Hepatocyte (in vitro differentiated cells): ENCODE data around the gene SCAMP5. TPM values are rescaled to one million over a fixed set of nuclear protein-coding genes. Genes with fewer than 3 reads are reported as not detected.

ENCODE experiments used
- DNase-seq: peaks from one replicate; pipeline ENCODE4 v3.0.0-alpha.2; 2016; ENCODE audit warnings: low spot score
- H2AFZ ChIP-seq: fragments of 200-600 bp; sonication (generic); 2 replicates; pipeline ENCODE4 v1.6.0; 2016; ENCODE audit warnings: antibody characterized with exemption, mild to moderate bottlenecking
- H3K27ac ChIP-seq: fragments of 200-600 bp; sonication (generic); 2 replicates; pipeline ENCODE4 v1.5.1; 2016; ENCODE audit warnings: mild to moderate bottlenecking
- H3K27me3 ChIP-seq: fragments of 200-600 bp; sonication (generic); 2 replicates; pipeline ENCODE4 v1.6.1; 2016
- H3K36me3 ChIP-seq: fragments of 200-600 bp; sonication (generic); replicated peaks from 2 replicates; pipeline ENCODE4 v1.5.1; 2016; ENCODE audit warnings: low read depth; ENCODE audit not compliant: insufficient read depth
- H3K4me1 ChIP-seq: fragments of 200-600 bp; sonication (generic); 2 replicates; pipeline ENCODE4 v1.5.1; 2016; ENCODE audit warnings: mild to moderate bottlenecking, moderate library complexity; ENCODE audit not compliant: insufficient read depth
- H3K4me2 ChIP-seq: fragments of 200-600 bp; sonication (generic); 2 replicates; pipeline ENCODE4 v1.6.0; 2016
- H3K4me3 ChIP-seq: fragments of 200-600 bp; sonication (generic); 2 replicates; pipeline ENCODE4 v1.5.1; 2016; ENCODE audit warnings: mild to moderate bottlenecking
- H3K79me2 ChIP-seq: fragments of 200-600 bp; sonication (generic); 2 replicates; pipeline ENCODE4 v1.6.0; 2017; ENCODE audit warnings: mild to moderate bottlenecking
- H3K9me2 ChIP-seq: fragments of 200-600 bp; sonication (generic); replicated peaks from 2 replicates; pipeline ENCODE4 v1.6.0; 2017; ENCODE audit warnings: mild to moderate bottlenecking; ENCODE audit not compliant: insufficient read depth
- H3K9me3 ChIP-seq: fragments of 200-600 bp; sonication (generic); 2 replicates; pipeline ENCODE4 v1.5.1; 2016; ENCODE audit warnings: low read depth, mild to moderate bottlenecking
- H4K20me1 ChIP-seq: fragments of 200-600 bp; sonication (generic); 2 replicates; pipeline ENCODE4 v1.6.0; 2016; ENCODE audit warnings: mild to moderate bottlenecking; ENCODE audit not compliant: insufficient read depth, poor library complexity, severe bottlenecking
- CTCF ChIP-seq: fragments of 200-600 bp; sonication (generic); IDR thresholded peaks from 2 replicates; pipeline ENCODE4 v1.5.1; 2016; ENCODE audit warnings: antibody characterized with exemption, mild to moderate bottlenecking; ENCODE audit not compliant: poor library complexity
- EZH2 ChIP-seq: fragments of 200-600 bp; sonication (generic); IDR thresholded peaks from 2 replicates; pipeline ENCODE4 v1.6.1; 2016; ENCODE audit warnings: antibody characterized with exemption, mild to moderate bottlenecking, borderline replicate concordance
- EZH2phosphoT487 ChIP-seq: fragments of 200-600 bp; sonication (generic); IDR thresholded peaks from one replicate; pipeline ENCODE4 v1.6.1; 2018; ENCODE audit warnings: antibody characterized with exemption, mild to moderate bottlenecking, low read depth, moderate library complexity; ENCODE audit not compliant: unreplicated experiment, severe bottlenecking
- WGBS: methylation state at CpG from one replicate; pipeline ENCODE4 v1.1.6; 2016; ENCODE audit warnings: low lambda C conversion rate; ENCODE audit errors: missing lambda C conversion rate; 5-methylcytosine and 5-hydroxymethylcytosine counted together
- polyA plus RNA-seq: library from polyadenylated mRNA; unstranded; fragments of >200 nt; fragmentation: Nextera tagmentation; extraction: Ambion mirVana; gene quantifications from 2 replicates; pipeline ENCODE4 v1.2.1, GENCODE V29; 2016
- total RNA-seq: library from RNA; depleted of rRNA; stranded (reverse); fragments of >200 nt; gene quantifications from 2 replicates; pipeline ENCODE4 v1.2.3, GENCODE V29; 2014

SCAMP5 gene
- total and polyA plus RNA-seq, 2 experiments from 2014 or later: 10.6 to 18.8 TPM

- no peaks in the 10 kb centered on the region for H3K36me3 ChIP-seq
- H3K27ac ChIP-seq: peak overlapping the region; percentile 78
- H3K79me2 ChIP-seq: no peaks in the 10 kb centered on the region
- H3K4me3 ChIP-seq: no peak overlapping the region
- no peaks in the 10 kb centered on the region for H3K4me1 ChIP-seq
- 60% methylated on average over 6 of the region's 6 CpGs for WGBS
- TF ChIP-seq EZH2phosphoT487 (no peak), CTCF (no peak), EZH2 (no peak)
- no peaks in the 10 kb centered on the region for H4K20me1 ChIP-seq
- no peak overlapping the region for H2AFZ ChIP-seq
- H3K4me2 ChIP-seq: no peak overlapping the region
- no peak for DNase-seq
- peaks cover 10% of the 10 kb centered on the region for H3K9me3 ChIP-seq
- H3K27me3 ChIP-seq: no peaks in the 10 kb centered on the region
- no peaks in the 10 kb centered on the region for H3K9me2 ChIP-seq
Measured at GRCh38 chr15:75065851-75066509, 70.6 kb downstream of the SCAMP5 start.

- 92% methylated on average over 3 of the region's 3 CpGs for WGBS
- Histone ChIP-seq H3K9me3 (peaks cover 10% of the 10 kb centered on the region), H3K4me3 (no peak overlapping the region), H2AFZ (no peak overlapping the region), H3K4me1 (no peaks in the 10 kb centered on the region), H3K4me2 (no peak overlapping the region), H3K36me3 (no peaks in the 10 kb centered on the region), H3K27ac (no peak overlapping the region), H4K20me1 (no peaks in the 10 kb centered on the region), H3K27me3 (no peaks in the 10 kb centered on the region), H3K9me2 (no peaks in the 10 kb centered on the region), H3K79me2 (no peaks in the 10 kb centered on the region)
- no peak for TF ChIP-seq EZH2phosphoT487
- TF ChIP-seq EZH2: no peak
- TF ChIP-seq CTCF: no peak
- no peak for DNase-seq
Measured at GRCh38 chr15:75067123-75067830, 71.9 kb downstream of the SCAMP5 start.

- Histone ChIP-seq H3K9me3 (peaks cover 10% of the 10 kb centered on the region), H3K79me2 (no peaks in the 10 kb centered on the region), H3K4me2 (no peak overlapping the region), H4K20me1 (no peaks in the 10 kb centered on the region), H3K27ac (no peak overlapping the region), H3K27me3 (no peaks in the 10 kb centered on the region), H3K9me2 (no peaks in the 10 kb centered on the region), H3K36me3 (no peaks in the 10 kb centered on the region), H3K4me1 (no peaks in the 10 kb centered on the region), H2AFZ (no peak overlapping the region), H3K4me3 (no peak overlapping the region)
- no peak for TF ChIP-seq EZH2
- no peak for TF ChIP-seq EZH2phosphoT487
- no peak for TF ChIP-seq CTCF
- no peak for DNase-seq
Measured at GRCh38 chr15:75068748-75069147, 73.4 kb downstream of the SCAMP5 start.
